Stomach (tissue), 4 donors: ENCODE measurements around the gene CALN1.

Source experiments
- EP300 ChIP-seq: sonication (generic); formaldehyde crosslinking; IDR thresholded peaks from one replicate; pipeline ENCODE4 v1.6.1; 2017; ENCODE audit warnings: antibody characterized with exemption
- POLR2A ChIP-seq, 4 donors: fragments of 450-650 bp; IDR thresholded peaks; one replicate each; pipeline ENCODE4 v1.6.1; 2016; ENCODE audit warnings: antibody characterized with exemption in 4 of 4, control low read depth in 2 of 4, mild to moderate bottlenecking in 1 of 4, moderate library complexity in 1 of 4
- POLR2AphosphoS5 ChIP-seq, 3 donors: sonication (generic); formaldehyde crosslinking; IDR thresholded peaks; one replicate each; pipeline ENCODE4 v1.6.1; 2016; ENCODE audit warnings: antibody characterized with exemption in 3 of 3
- TF ChIP-seq, protein P1 (sequence below), 7 experiments: fragments of 450-650 bp in 4 of 7; fragments of 200-600 bp in 3 of 7; sonication (generic) in 3 of 7; IDR thresholded peaks; one replicate each; pipeline ENCODE4 v1.5.1; 2016 to 2019; ENCODE audit warnings: antibody characterized with exemption in 7 of 7, control low read depth in 2 of 7, mild to moderate bottlenecking in 1 of 7

DNA sequence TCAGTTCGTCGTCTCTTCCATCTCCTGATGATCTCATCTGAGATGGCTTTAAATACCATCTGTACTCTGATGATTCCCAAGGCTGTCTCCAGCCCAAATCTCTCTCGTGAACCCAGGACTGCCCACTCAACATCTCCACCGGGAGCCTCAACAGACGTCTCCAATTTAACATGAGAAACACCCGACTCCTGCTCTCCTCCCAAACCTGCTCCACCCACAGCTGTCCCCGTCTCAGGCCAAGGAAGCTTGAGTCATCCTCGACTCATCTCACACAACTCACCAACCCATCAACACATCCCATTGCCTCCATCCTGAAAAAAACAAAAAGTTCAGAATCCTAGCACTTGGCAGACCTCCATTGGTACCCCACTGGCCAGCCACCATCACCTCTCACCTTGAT lies 29.7 kb upstream of the CALN1 start:
- TF ChIP-seq, protein P1, sequence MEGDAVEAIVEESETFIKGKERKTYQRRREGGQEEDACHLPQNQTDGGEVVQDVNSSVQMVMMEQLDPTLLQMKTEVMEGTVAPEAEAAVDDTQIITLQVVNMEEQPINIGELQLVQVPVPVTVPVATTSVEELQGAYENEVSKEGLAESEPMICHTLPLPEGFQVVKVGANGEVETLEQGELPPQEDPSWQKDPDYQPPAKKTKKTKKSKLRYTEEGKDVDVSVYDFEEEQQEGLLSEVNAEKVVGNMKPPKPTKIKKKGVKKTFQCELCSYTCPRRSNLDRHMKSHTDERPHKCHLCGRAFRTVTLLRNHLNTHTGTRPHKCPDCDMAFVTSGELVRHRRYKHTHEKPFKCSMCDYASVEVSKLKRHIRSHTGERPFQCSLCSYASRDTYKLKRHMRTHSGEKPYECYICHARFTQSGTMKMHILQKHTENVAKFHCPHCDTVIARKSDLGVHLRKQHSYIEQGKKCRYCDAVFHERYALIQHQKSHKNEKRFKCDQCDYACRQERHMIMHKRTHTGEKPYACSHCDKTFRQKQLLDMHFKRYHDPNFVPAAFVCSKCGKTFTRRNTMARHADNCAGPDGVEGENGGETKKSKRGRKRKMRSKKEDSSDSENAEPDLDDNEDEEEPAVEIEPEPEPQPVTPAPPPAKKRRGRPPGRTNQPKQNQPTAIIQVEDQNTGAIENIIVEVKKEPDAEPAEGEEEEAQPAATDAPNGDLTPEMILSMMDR (IDR thresholded peaks at IDR 0.05): no peak
- no peak for TF ChIP-seq POLR2AphosphoS5 (IDR thresholded peaks at IDR 0.05)
- no peak for TF ChIP-seq POLR2A (IDR thresholded peaks at IDR 0.05)
- TF ChIP-seq EP300: no peak
